GM19438 (cell line): ENCODE data around the gene KRT86.

ENCODE experiments used
- ATAC-seq: cut with Tn5 transposase; IDR thresholded peaks from one replicate; pipeline ENCODE4 v1.9.1; 2021; ENCODE audit warnings: low read depth; ENCODE audit not compliant: unreplicated experiment

Gene KRT86

GRCh38 chr12:52274521-52275120 lies at the start of gene KRT86:
TSS of gene KRT86 (plus strand) at chr12:52274645. CDS start at chr12:52301917, 27,272 bp downstream.
- no peak for ATAC-seq

- no peak for ATAC-seq
Measured at GRCh38 chr12:52225752-52226151, 48.7 kb upstream of the KRT86 start.

DNA sequence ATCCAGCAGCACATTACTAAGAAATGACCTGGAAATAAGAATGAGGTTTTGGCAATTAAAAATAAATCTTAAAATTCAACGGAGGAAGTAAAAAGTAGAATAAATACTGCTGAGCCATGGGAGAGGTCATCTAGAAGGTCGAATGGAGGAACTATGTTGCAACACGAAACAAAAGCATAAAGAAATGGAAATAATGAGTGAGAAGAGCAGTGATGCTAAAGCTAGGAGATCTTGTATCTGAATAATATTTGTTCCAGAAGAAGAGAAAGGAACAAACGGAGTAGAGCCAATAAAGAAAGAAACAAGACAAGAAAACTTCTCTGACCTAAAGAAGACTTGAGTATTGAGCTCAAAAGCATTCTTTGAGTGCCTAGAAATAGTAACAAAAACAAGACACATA lies 48.0 kb upstream of the KRT86 start:
- ATAC-seq = no peak

GRCh38 chr12:52227606-52228166 lies 46.8 kb upstream of the KRT86 start:
- no peak for ATAC-seq

DNA sequence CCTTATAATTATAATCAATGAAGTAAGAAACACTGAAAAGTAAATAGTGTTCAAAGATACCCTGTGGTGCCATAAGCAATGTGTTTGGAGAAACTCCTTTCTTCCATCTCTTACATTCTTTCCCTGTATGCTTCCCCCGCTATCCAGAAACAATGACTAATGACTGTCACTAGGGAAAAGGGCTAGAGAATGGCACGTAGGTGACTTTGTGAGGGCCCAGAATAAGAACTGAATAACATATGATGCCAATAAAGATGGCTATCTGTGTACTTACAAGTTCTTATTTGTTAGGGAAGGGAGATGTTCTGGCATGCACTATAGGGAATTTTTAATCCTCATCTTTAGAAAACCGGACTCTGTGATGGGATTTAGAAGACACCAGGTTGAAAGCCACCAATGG lies 46.1 kb upstream of the KRT86 start:
- no peak for ATAC-seq

- ATAC-seq = no peak
Measured at GRCh38 chr12:52228931-52229330, 45.5 kb upstream of the KRT86 start.

- ATAC-seq = no peak
Measured at GRCh38 chr12:52229836-52230343, 44.6 kb upstream of the KRT86 start.

GRCh38 chr12:52230364-52231281 lies 43.8 kb upstream of the KRT86 start:
- no peak for ATAC-seq

DNA sequence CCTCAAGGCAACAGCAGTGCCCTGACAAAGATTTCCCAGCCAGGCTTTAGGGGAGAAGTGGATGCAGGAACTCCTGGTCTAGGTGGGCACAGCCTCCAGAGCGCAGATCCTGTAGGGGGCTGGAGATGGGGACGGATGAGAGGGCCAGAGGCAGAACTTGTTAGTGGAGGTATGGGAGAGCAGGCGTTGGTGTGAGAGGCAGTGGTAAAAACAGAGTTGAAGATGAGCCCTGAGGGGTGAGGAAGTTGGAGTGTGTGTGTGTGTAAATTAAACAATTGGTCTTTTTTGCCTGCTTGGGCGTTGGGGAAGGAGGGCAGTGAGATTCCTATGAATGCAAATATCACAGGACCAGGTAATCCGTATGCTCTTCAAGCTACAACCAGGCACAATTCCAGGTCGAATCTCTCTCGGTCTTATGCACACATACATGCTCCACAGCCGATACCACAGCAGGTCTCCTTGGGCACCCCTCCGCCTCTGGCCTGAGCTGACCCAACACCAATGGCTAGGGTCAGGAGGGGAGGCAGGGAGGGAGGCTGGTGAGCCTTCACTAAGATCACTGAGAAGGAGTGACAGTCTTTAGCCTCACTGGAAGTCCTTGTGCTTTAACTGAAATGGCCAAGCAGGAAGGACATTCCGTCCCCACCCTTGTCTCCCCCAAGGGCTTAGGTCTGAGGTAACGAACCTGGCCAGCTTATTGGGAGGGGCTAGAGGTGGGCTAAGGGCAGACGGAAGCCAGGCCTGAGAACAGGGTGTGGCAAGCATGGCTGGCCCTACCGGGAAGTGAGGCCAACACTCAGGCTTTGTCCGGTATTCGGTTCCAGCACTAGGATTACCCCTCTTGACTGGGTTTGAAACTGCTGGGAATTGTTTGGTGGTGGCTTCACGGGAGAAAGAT lies 42.9 kb upstream of the KRT86 start:
- no peak for ATAC-seq

DNA sequence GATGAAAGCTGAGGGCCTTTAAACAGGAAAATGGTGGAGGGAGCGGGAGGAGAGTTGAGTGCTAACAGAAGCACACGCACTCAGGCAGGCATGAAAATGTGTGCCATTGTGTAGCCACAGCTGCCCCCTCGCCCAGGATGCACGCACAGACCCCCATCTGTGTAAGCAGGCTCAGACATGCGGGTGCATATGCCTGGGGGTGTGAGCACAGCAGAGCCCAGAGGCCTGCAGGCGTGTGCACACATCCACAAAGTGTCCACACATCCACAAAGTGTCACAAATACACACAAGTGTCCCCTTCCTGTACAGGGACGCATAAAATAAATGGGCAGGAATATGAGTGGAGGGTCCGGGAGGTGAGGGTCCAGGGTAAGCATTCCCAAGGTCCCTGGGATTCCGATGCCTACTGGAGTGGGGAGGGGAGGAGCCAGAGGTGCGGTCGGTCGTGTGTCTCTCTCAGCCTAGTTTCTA lies 42.2 kb upstream of the KRT86 start:
- no peak for ATAC-seq

GRCh38 chr12:52232674-52233461 lies 41.6 kb upstream of the KRT86 start, which contains the start of gene KRT7:
TSS of gene KRT7 (plus strand) at chr12:52233243. CDS start at chr12:52233297, 54 bp downstream.
- ATAC-seq = no peak

- no peak for ATAC-seq
Measured at GRCh38 chr12:52233462-52234207, 40.8 kb upstream of the KRT86 start.

DNA sequence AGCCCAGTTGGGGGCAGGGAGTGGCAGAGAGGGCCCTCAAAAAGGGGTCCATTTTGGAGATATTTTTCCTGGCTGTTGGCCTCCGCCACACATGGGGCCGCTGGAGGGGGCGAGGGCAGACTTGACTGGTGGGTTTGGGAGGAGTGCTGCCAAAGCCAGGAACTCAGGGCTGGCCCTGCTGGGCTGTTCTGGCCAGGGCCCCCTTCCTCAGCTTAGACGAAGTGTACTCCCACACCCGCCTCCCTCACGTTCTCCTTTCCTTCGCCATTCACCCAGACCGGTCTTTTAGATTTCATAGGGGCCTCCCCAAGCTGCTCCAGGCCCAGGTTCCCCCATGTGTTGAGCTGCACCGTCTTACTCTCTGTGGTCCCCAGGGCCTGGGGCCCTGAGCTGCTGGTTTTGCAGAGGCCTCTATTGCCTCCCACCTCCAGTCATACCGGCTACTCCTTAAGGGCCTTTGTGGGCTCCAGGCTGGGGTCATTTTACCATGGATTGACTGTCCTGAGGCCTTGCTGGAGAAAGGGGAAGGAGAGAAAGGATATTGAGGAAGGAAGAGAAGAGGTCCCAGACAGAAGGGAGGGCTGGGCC lies 40.1 kb upstream of the KRT86 start:
- ATAC-seq = no peak

GRCh38 chr12:52235001-52235764 lies 39.3 kb upstream of the KRT86 start:
- ATAC-seq = no peak

- no peak for ATAC-seq
Measured at GRCh38 chr12:52235822-52236361, 38.6 kb upstream of the KRT86 start.

GRCh38 chr12:52236386-52237050 lies 37.9 kb upstream of the KRT86 start:
- no peak for ATAC-seq
